Measurements from ENCODE around the gene C1QTNF12. TPM values are rescaled to one million over a fixed set of nuclear protein-coding genes. Genes with fewer than 3 reads are reported as not detected.

The C1QTNF12 gene
- total RNA-seq, 1 donor from 2014 or later: 2.5 TPM

GRCh38 chr1:1286313-1287261 lies 40.1 kb upstream of the C1QTNF12 start:
- Mint-ChIP-seq H3K9me3 (no peaks in the 10 kb centered on the region), H3K36me3 (no peaks in the 10 kb centered on the region), H3K4me3 (no peak overlapping the region), H3K4me1 (ENCODE audit: unreplicated experiment) (peaks cover under 1% of the 10 kb centered on the region), H3K27me3 (no peaks in the 10 kb centered on the region), H3K27ac (no peak overlapping the region)
- no peak for TF ChIP-seq CTCF (conservative IDR thresholded peaks at IDR 0.05)
- peak; percentile 70 for DNase-seq (ENCODE audit: extremely low spot score, unreplicated experiment)

GRCh38 chr1:1285611-1286311 lies 39.2 kb upstream of the C1QTNF12 start:
- H3K4me3 Mint-ChIP-seq: no peak overlapping the region
- no peaks in the 10 kb centered on the region for H3K36me3 Mint-ChIP-seq
- no peaks in the 10 kb centered on the region for H3K4me1 Mint-ChIP-seq (ENCODE audit: unreplicated experiment)
- no peak for TF ChIP-seq CTCF (conservative IDR thresholded peaks at IDR 0.05)
- peak; percentile 72 for DNase-seq (ENCODE audit: extremely low spot score, unreplicated experiment)
- H3K27me3 Mint-ChIP-seq: no peaks in the 10 kb centered on the region
- no peak overlapping the region for H3K27ac Mint-ChIP-seq
- no peaks in the 10 kb centered on the region for H3K9me3 Mint-ChIP-seq

GRCh38 chr1:1285102-1285571 lies 38.6 kb upstream of the C1QTNF12 start:
- no peak overlapping the region for H3K27ac Mint-ChIP-seq
- no peaks in the 10 kb centered on the region for H3K4me1 Mint-ChIP-seq (ENCODE audit: unreplicated experiment)
- TF ChIP-seq CTCF (conservative IDR thresholded peaks at IDR 0.05): no peak
- no peaks in the 10 kb centered on the region for H3K27me3 Mint-ChIP-seq
- H3K9me3 Mint-ChIP-seq: no peaks in the 10 kb centered on the region
- no peak for DNase-seq (ENCODE audit: extremely low spot score, unreplicated experiment)
- no peak overlapping the region for H3K4me3 Mint-ChIP-seq
- H3K36me3 Mint-ChIP-seq: no peaks in the 10 kb centered on the region

- Mint-ChIP-seq H3K27me3 (no peaks in the 10 kb centered on the region), H3K4me1 (ENCODE audit: unreplicated experiment) (no peaks in the 10 kb centered on the region), H3K36me3 (no peaks in the 10 kb centered on the region), H3K9me3 (no peaks in the 10 kb centered on the region), H3K4me3 (no peak overlapping the region), H3K27ac (no peak overlapping the region)
- no peak for DNase-seq (ENCODE audit: extremely low spot score, unreplicated experiment)
- peak; percentile 22 for TF ChIP-seq CTCF (conservative IDR thresholded peaks at IDR 0.05)
These were observed 37.9 kb upstream of the C1QTNF12 start for GRCh38 chr1:1284221-1285101.

GRCh38 chr1:1283821-1284220 lies 37.3 kb upstream of the C1QTNF12 start:
- Mint-ChIP-seq H3K4me3 (no peak overlapping the region), H3K4me1 (ENCODE audit: unreplicated experiment) (no peaks in the 10 kb centered on the region), H3K9me3 (no peaks in the 10 kb centered on the region), H3K27me3 (no peaks in the 10 kb centered on the region), H3K36me3 (no peaks in the 10 kb centered on the region), H3K27ac (no peak overlapping the region)
- TF ChIP-seq CTCF (conservative IDR thresholded peaks at IDR 0.05): no peak
- peak; percentile 68 for DNase-seq (ENCODE audit: extremely low spot score, unreplicated experiment)
